22Rv1 (cell line): ENCODE data around the gene IMPA2.
A peak's percentile ranks its signal among the peaks of the same experiment; 100 is the strongest.

ENCODE experiments used
- CTCF ChIP-seq: fragments of 450-650 bp; IDR thresholded peaks from 2 replicates; pipeline ENCODE4 v1.5.1; 2017; ENCODE audit warnings: mild to moderate bottlenecking
- ZFX ChIP-seq: fragments of 450-650 bp; IDR thresholded peaks from 2 replicates; pipeline ENCODE4 v1.6.1; 2017; ENCODE audit warnings: antibody characterized with exemption, borderline replicate concordance

GRCh38 chr18:12038639-12039539 lies 57.6 kb downstream of the IMPA2 start:
- TF ChIP-seq CTCF (peak; percentile 96), ZFX (no peak)
